NCI-H345 treated with DMSO at 0.1 percent for 48 hours (cell line): Measurements from ENCODE around the gene PCDH9.

Experiments
- DNase-seq: peaks from one replicate; lab custom pipeline; 2025; ENCODE audit not compliant: unreplicated experiment; lab: John Stamatoyannopoulos, UW

Gene PCDH9

DNA sequence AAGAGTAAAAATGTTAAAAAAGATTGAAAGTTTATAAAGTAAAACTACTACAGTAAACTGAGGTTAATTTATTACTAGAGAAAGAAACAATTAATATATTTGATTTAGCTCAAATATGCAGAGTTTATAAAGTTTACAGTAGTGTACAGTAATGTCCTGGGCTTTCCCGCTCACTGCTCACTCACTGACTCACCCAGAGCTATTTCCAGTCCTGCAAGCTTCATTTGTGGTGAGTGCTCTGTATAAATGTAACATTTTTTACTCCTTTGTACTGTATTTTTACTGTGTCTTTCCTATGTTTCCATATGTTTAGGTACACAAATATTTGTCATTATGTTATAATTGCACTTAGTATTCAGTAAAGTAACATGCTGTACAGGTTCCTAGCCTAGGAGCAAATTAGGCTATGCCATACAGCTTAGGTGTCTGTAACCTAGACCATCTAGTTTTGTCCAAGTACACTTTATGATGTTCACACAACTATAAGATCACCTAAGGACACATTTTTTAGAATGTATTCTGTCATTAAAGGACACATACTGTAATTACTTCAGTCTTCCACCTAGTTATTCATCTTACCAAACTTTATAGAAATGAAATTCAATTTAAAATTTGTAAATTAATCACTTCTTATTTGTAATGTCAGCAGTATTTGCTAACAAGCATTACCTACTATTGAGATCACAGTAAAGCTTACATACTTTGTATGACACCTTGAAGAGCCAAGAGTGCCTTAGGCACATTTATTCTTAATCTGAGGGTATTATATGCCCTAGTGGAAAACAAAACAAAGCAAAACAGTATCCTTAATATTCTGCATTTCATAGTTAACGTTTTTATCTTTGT, 683.4 kb downstream of the PCDH9 start:
- no peak for DNase-seq

DNA sequence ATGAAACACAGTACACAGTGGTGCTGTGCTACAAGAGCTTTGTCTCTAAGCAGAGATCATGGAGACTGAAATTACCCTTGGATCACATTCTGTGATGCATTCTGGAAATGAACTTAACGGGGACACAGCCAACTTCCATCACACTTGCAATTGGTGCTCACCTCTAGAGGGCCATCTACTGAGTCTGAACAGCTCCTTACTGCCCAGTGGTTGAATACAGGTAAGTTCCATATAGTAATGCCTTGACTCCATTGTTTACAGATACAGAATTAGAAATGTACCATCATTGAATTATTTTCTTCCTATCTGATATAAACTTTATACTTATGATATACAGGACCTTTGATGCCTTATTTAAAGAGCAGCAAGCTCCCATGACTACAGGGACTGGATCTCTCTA, 686.4 kb downstream of the PCDH9 start:
- no peak for DNase-seq

DNA sequence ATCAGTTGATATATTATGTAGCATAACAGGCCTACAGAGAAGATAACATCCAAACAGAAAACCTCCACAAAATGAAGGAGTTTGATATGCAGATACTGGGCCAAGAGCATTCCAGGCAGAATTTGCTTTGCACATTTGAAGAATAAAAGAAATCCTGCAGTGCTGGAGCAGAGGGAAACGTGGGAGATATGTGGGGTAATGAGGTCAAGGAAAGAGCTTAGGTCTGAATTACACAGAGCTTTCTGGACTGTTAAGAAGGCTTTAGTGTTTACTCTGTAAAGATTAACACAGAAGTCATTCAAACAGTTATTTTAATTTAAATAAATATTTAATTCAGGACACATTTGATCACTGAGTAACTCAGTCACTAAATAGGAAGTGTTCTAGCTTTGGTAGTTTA, 692.7 kb downstream of the PCDH9 start:
- DNase-seq: no peak

GRCh38 chr13:66536746-66537145, 693.4 kb downstream of the PCDH9 start:
- no peak for DNase-seq

DNA sequence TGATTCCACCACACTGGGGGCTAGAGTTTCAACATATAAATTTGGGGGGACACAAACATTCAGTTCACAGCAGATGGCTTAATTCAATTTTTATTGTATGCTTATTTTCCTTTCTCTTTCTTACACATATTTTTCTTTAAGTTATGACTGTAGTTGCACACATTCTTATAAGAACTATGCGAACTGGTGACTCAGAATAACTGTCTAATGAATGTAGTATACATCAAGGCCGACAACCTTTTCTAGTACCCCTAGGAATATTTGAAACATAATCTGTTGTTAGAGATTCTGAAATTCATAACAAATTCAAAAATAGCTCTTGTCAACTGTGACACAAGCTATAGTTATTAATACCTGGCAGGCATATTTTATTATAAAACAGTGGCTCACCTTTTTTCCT, 695.6 kb downstream of the PCDH9 start:
- no peak for DNase-seq

DNA sequence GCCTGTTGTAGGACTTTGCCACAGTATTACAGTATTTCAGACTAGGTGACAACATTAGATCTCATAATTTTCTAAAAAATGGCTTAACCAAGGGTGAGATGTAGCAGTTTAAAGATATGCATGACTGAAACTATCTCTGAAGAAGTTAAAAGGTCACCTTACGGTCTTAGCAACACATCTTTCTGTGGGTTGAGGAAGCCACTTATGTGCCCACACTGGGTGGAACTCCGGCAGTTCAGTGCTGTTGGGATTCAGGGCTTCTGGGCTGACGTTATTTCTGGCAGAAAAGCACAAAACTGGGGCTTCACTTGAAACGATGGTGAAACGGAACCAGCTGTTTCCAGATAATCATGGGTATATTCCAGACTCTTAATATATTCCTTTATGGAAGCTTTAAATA, 697.3 kb downstream of the PCDH9 start:
- no peak for DNase-seq

GRCh38 chr13:66532146-66532545, 698.0 kb downstream of the PCDH9 start:
- DNase-seq: no peak

DNA sequence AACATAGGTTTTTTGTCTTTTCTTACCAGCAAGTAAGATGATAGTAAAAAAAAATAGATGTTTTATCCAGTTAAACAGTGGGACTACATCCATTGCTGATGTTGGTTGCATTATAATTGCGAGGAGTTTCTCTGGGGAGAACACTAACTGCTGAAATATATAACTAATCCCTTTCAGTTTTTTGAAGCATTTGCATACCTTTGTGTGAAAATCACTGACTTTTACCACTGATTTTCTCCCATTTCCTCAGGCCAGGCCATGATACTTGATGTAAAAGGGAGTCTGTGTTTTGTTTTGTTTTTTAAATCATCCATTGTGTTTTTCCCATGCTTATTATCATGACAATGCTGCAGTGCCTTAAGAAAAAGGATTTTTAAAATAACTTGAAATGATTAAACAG, 699.5 kb downstream of the PCDH9 start:
- DNase-seq: no peak

GRCh38 chr13:66530158-66530557, 700.0 kb downstream of the PCDH9 start:
- no peak for DNase-seq

GRCh38 chr13:66528944-66529576, 701.1 kb downstream of the PCDH9 start:
- DNase-seq: no peak

GRCh38 chr13:66528180-66528579, 702.0 kb downstream of the PCDH9 start:
- DNase-seq: no peak

GRCh38 chr13:66520511-66521355, 709.4 kb downstream of the PCDH9 start:
- DNase-seq: no peak

DNA sequence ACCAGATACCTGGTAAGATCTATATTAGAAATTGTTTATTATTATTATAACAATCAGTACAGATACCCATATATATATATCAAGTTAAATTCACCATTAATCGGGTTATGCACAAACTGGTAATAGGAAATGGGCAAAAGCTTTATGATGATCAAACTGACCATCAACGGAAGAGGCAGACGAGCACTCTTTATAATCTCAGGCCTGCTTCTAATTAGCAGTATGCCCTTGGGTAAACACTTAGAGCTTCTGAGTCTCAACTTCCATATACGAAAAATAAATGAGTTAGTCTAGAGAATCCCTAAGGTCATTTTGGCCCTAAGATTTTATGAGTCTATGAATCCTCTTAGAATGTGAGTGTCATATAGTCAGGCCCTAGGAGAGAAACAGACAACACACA, 710.9 kb downstream of the PCDH9 start:
- no peak for DNase-seq

GRCh38 chr13:66518068-66518467, 712.1 kb downstream of the PCDH9 start:
- no peak for DNase-seq

GRCh38 chr13:66513728-66514127, 716.4 kb downstream of the PCDH9 start:
- no peak for DNase-seq

DNA sequence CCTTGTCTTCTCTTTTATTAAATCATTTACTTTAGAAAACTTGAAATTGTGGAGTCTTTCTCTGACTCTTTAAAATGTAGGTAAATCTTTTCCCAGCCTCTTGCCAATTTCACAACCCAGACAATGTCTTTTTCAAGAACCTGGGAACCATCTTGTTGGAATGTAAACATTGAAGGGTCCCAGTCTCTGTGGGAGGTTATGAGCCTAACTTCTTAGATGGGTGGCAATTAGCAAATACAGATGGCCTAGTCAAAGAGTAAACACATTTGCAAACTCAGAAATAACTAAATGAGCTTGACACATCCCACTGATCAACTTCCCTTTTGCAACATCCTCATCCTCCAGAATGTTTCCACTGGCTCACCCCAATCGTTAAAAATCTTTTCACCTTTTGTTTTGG, 721.0 kb downstream of the PCDH9 start:
- DNase-seq: no peak

DNA sequence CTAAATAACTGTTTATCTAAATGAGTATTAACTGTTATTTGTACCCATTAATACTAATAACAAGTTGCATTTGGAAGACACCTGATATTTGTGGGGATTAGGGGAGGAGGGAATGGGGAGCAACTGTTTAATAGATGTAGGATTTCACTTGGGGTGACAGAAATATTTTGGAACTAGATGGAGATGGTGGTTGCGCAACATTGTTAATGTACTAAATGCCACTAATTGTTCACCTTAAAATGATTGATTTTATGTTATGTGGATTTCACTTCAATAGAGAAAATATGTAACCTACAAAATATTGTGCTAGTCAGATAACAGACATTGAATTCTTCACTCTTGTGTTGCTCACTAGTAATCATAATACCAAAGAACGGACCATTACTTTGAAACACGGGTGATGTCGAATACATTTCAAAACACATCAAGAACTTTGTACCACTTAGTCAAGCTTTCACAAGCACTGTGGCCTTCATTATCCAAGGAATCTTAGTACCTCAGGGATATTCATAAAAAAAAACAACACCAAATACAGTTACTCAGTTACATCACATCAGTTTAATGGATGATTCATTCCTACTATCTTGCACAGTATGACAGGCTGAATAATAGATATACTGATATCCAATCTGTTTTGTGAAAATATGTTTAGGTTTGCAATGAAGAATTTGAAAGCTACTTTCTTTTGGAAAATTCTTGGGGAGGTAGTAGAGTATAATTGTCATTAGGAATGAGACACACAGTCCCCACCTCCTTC, 721.8 kb downstream of the PCDH9 start:
- DNase-seq: no peak

DNA sequence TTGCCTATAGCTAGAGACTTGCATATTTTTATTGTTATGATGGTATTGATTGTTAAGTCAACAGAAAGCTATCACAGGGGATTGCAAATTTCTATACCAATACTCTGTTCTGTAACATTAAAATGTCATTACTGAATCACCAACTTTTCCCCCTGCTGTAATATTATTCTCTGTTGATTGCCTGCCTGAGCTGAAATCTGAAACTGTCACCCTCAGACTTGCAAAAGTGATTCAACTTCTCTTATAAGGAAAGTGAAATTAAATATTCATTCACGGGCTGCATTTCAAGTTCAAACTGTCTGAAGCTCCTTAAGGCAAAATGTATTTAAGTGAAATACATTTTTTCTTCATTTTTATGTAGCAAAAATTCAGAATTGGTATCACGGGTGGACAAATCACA, 723.2 kb downstream of the PCDH9 start:
- DNase-seq: no peak

DNA sequence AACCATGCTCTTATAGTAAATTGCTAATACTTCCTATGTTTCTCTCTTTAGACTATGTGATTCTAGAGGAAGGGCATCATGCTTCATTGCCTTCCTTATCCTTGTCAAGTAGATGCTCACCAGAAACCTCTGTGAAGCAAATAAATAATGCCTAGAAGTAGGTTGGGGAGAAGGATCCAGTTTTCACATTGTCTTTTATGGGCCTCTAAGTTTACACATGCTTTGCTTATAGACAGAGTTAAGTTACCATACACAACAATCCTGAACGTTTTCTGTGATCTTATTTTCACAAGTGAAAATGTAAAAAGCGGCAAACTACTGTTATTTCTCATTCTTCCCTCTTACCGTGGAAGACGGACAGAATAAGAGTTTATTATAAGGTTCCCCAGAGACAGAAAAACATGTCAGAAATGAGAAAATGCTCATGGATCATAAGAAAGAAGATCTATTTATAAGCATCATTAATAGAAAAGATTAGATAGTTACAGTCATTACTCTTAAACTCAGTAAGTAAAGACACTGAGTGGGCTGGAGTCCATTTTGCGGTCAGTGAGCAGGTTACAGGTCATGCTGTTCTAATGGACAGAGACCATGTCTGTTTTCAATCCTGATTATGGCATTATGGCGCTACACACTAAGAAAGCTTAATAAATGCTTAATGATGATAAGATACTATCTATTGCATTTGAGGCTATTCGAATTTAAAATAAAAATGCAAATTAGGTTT, 723.9 kb downstream of the PCDH9 start:
- DNase-seq: no peak

DNA sequence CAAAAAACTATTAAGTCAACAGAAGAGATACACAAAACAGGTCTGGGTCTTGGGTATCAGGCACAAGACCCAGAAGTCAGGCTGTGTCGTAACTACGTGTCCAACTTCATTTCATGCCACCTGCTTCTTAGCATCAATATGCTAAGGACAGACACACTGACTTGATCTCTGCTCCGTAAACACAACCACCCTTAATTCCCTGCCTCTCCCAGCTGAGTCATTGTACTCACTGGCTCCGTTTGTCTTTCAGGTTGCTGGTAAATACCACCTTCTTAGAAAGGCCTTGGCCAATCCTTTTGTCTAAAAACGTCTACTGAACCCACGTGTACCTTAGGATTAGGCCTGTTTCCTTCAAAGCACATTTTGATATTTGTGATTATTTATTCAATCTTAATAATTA, 726.2 kb downstream of the PCDH9 start:
- no peak for DNase-seq
